HS-27A (cell line): ENCODE data around the gene ACCS.

Experiments used
- DNase-seq: peaks from one replicate; pipeline ENCODE4 v3.0.0-alpha.2; 2012; ENCODE audit warnings: low read depth, missing footprints

ACCS gene

DNA sequence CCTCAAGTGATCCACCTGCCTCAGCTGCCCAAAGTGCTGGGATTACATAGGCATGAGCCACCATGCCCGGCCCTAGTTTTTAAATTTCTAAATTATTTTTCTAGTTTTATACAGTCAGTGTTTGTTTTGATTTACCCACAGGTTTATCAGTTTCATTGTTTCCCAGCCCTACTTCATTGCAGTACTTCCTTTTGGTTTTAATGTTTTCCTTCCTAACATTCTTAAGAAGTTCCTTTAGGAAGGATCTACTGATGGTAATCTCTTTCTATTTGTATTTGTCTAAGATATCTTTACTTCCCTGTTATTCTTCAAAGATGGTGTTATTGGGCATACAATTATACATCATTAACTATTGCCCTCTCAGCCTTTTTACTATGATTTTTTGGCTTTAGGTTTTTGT lies 24.5 kb downstream of the ACCS start:
- no peak for DNase-seq

DNA sequence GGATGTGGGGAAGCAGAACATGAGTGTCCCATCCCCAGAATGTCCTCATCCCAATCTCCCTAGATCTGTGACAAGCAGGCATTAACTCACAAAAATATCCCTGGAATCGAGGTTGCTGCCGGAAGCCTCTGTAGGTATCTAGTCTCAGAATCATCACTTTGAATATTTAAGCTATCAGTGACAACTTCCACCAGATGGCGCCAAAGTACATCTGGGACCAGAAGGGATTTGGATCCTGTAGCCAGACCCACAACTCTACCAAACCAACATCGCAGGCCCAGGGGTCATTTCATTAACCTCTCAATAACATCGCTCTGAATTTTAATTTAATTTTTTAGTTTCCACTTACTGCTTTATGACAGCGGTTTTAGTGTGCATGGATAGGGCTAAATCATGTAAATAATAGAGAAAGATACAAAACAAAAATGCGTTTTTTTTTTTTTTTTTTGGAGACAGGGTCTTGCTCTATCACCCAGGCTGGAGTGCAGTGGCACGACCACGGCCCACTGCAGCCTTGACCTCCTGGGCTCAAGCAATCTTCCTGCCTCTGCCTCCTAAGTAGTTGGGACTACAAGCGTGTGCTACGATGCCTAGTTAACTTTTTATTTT lies 28.3 kb downstream of the ACCS start:
- DNase-seq, result peak; percentile 69

DNA sequence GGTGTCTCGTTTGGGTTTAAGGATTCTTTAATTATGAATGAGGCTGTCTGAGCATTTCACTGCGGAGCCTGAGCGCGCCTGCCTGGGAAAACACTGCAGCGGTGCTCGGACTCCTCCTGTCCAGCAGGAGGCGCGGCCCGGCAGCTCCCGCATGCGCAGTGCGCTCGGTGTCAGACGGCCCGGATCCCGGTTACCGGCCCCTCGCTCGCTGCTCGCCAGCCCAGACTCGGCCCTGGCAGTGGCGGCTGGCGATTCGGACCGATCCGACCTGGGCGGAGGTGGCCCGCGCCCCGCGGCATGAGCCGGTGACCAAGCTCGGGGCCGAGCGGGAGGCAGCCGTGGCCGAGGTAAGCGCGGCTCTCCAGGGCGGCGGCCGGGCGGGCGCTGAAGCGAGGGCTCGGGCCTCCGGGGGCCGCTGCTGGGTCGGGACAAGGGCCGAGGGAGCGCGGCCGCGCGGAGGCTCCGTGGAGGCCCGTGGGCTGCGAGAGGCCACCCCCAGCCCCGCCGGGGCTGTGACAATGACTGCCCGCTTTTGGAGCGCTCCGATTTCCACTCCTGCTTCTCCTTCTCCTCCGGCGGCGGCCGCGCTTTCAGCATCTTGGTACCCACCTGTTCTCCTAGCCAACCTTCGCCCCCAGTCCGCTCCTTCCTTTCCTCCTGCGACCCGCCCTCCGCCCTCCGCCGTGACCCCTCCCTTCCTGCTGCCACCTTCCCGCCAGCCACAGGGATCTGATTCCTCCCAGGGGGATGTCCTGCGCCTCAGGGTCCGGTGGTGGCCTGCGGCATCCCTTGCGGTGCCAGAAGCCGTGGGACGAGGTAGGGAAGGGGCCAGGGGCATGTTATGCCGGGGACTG lies 29.7 kb downstream of the ACCS start, which contains the start of gene EXT2:
Gene EXT2 (plus strand): TSS at position 173 of the 854 bp plus-strand sequence. CDS start 12,035 bp downstream, outside the sequence.
- DNase-seq, result peak; percentile 53

- DNase-seq, result no peak
Observed at GRCh38 chr11:44096360-44097185, 30.5 kb downstream of the ACCS start.

DNA sequence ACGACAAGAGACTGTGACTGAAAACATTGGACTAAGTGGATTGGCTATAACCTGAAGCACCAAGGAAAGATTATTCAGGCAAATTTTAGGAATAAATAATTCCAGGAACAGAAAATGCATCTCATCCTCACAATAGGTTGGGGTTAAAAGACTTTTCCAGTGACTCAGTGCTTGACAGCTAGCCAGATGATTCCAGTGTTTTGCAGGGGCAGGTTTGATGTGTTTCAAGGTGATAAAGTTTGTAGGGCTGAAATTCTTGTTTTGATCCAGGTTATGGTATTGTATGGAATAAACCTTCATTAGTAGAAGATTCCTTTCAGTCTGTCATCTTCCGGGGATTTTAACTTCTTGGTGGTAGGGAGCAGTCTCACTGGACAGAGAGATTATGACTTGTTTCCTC lies 31.8 kb downstream of the ACCS start:
- DNase-seq, result no peak

GRCh38 chr11:44101098-44101497 lies 35.0 kb downstream of the ACCS start:
- no peak for DNase-seq

GRCh38 chr11:44104481-44105294 lies 38.6 kb downstream of the ACCS start:
- DNase-seq, result no peak

DNA sequence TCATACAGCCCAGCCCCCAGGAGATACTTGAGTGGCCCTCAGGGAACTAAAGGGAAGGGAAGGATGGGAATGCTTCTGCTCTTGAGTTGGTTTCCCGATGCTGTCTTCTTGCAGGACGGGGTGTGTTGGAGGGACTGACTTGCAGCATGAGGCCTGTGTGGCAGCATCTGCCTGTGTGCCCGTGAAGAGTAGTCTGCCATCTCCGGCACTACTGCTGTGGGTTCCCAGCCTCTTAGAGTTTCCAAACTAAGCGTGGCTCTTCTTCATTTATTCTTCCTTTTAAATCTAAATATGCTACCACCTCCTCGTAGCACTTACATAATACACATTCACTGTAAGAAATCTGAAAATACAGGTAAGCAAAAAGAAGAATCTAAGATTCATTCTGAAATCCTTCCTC lies 42.2 kb downstream of the ACCS start:
- no peak for DNase-seq

- DNase-seq, result no peak
Observed at GRCh38 chr11:44110231-44110679, 44.2 kb downstream of the ACCS start.

GRCh38 chr11:44112091-44112821 lies 46.2 kb downstream of the ACCS start:
- DNase-seq, result no peak

GRCh38 chr11:44113018-44113417 lies 46.9 kb downstream of the ACCS start:
- no peak for DNase-seq

DNA sequence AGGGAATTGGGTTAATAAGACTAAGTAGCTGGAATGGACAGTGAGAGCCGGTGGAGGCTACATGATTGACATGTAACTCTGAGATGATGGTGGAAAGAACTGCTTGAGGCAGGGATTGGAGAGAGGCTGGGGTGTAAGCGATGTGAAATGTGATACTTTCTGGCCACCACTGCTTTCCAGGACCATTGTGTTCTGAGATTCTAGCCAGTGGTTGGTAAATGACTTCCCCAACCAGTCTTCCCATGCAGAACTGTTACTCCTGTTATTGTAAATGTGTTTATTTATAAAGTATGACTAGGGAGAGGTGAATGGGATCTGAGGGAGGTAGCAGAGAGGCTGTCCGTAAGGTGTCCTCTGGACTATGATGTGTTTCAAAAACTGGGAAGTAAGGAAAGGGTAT lies 47.5 kb downstream of the ACCS start:
- DNase-seq, result no peak

DNA sequence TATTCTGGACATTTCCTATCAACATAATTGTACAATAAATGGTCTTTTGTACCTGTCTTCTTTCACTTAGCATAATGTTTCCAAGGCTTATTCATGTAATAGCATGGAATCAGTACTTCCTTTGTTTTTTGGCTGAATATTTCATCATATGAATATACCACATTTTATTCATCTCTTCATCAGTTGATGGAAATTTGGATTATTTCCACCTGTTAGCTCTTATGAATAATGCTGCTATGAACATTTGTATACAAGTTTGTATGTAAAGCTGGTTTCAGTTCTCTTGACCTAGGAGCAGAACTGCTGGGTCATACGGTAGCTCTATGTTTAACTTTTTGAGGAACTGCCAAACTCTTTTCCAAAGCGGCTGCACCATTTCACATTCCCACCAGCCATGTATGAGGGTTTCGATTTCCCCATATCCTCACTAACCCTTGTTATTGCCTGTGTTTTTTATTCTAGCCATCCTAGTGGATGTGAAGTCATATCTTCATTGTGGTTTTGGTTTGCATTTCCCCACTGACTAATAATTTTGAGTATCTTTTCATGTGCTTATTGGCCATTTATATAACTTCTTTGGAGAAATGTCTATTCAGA lies 50.3 kb downstream of the ACCS start:
- DNase-seq, result no peak

GRCh38 chr11:44120169-44120568 lies 54.1 kb downstream of the ACCS start:
- DNase-seq, result no peak

DNA sequence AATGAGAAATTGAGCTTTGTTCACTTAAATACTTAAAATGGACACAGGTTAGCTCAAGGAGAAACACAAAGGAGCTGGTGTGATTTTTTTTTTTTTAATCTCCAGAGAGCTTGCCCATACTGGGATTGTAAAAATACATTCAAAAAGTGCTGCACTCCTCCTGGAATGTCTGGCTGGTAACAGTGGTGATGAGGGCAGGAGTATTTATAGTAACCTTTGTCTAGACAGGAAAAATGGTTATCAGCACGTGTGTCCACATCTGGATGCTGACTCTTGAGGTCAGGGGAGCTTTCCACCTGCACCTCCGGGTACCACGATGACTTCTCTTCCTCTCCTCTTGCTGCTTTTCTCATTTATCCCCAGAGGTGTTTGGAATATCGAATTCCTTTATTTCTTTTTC lies 59.5 kb downstream of the ACCS start:
- no peak for DNase-seq

DNA sequence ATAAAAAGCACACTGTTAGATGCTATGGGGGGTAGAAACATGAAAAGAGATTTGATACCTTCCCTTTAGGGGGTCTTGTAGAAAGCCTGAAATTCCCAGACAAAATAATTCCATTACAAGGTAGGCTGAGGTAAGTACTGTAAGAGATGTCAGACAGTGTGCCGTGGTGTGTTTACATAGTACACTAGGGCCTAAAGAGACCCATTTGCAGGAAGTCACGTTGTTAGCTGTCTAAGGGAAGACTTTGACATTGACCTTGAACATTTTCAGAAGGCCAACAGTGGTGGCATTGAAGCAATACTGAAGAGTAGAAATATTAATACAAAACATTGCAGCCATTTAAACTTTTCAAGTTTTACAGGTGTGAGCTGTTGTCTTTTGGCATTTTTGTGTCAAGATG lies 60.2 kb downstream of the ACCS start:
- no peak for DNase-seq

DNA sequence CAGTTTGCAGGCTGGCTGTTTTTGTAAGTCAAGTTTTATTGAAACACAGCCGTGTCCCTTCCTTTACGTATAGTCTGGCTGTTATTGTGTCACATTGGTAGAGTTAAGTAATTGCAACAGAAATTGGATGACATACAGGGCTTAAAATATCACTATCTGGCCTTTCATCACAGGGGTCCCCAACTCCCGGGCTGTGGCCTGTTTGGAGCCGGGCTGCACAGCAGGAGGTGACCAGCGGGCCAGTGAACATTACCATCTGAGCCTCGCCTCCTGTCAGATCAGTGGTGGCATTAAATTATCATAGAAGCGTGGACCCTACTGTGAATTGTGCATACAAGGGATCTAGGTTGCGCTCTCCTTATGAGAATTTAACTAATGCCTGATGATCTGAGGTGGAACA lies 61.1 kb downstream of the ACCS start:
- no peak for DNase-seq

- DNase-seq, result no peak
Observed at GRCh38 chr11:44128729-44129128, 62.7 kb downstream of the ACCS start.

GRCh38 chr11:44130751-44131150 lies 64.7 kb downstream of the ACCS start:
- DNase-seq, result no peak

- DNase-seq, result no peak
Observed at GRCh38 chr11:44133335-44133946, 67.4 kb downstream of the ACCS start.
